Fibroblast of the conjunctiva (primary cell): ENCODE measurements around the gene PCMTD2.
"Not testable (repeated sequence)": the region's sequence is repeated elsewhere in the genome, so short reads cannot be mapped to it uniquely, and the experiment has no call there.

Experiments
- DNase-seq: peaks from one replicate; pipeline ENCODE4 v3.0.0-alpha.2; 2010; ENCODE audit warnings: low read depth

Gene PCMTD2

DNA sequence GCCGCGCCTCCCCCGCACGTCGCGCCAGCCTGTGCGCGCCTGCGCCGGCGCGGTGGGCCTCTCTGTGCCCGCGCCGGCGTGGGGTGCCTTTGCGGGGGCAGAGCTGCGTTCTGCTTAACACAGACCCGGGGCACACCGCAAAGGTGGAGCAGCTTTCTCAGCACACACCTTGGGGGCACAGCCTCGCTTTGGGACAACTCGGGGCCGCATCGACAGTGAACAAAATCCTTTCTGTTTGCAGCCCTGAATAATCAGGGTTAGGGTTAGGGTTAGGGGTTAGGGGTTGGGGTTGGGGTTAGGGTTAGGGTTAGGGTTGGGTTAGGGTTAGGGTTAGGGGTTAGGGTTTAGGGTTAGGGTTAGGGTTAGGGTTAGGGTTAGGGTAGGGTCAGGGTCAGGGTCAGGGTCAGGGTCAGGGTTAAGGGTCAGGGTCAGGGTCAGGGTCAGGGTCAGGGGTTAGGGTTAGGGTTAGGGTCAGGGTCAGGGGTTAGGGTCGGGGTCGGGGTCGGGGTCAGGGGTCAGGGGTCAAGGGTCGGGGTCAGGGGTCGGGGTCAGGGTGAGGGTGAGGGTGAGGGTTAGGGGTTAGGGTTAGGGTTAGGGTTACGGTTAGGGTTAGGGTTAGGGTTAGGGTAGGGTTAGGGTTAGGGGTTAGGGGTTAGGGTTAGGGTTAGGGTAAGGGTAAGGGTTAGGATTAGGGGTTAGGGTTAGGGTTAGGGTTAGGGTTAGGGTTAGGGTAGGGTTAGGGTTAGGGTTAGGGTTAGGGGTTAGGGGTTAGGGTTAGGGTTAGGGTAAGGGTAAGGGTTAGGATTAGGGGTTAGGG, 31.1 kb downstream of the PCMTD2 start:
- not testable (repeated sequence) for DNase-seq

DNA sequence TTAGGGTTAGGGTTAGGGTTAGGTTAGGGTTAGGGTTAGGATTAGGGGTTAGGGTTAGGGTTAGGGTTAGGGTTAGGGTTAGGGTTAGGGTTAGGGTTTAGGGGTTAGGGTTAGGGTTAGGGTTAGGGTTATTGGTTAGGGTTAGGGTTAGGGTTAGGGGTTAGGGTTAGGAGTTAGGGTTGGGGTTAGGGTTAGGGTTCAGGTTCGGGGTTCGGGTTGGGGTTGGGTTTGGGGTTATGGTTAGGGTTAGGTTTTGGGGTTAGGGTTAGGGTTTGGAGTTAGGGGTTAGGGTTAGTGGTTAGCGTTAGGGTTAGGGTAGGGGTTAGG, 31.7 kb downstream of the PCMTD2 start:
- DNase-seq = not testable (repeated sequence)

DNA sequence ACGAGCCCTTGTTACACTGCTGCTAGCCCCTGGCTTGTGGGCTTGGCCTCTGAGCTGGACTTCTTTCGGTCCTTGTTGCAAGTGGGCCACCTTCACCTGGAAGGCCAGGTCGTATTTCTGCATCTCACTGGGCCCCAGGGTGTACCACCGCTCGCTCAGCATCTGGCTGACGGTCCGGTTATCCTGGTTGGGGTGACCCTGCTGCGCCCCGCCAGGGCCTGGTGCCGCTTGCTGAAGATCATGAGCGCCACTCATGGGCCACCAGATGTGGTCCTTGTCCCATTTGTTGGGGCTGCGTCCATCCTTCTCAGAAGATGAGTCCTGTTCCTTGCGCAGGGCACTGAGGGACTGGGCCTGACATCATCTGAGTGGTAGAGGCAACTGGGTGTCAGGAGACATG, 36.6 kb downstream of the PCMTD2 start:
- DNase-seq = not testable (repeated sequence)

DNA sequence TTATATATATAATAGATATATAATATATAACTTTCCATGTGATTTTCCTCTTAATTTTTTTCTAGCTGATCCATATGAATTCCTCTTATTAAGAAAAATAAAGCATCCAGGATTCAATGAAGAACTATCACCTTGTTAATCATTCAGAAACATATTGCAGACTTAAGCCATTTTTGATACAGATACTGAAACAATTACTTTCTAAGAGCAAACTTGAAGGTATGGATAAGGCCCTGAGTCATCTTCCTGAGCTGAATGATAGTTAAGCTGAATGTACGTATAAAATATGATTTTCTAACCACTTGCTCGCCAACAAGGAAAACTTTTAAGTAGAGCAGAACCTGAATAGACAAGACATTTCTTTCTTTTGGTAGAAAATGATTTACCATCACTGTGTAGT, 47.5 kb downstream of the PCMTD2 start:
- DNase-seq = not testable (repeated sequence)

DNA sequence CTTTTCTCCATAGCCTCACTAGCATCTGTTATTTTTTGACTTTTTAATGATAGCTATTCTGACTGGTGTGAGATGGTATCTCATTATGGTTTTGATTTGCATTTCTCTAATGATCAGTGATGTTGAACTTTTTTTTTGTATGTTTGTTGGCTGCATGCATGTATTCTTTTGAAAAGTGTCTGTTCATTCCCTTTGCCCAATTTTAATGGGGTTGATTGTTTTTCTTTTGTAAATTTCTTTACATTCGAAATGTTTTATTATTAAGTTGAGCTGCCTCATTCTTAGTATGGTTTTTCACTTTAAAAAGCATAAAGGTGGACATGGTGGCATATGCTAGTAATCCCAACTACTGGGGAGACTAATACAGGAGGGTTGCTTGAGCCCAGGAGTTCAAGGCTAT, 58.2 kb downstream of the PCMTD2 start:
- DNase-seq = not testable (repeated sequence)

DNA sequence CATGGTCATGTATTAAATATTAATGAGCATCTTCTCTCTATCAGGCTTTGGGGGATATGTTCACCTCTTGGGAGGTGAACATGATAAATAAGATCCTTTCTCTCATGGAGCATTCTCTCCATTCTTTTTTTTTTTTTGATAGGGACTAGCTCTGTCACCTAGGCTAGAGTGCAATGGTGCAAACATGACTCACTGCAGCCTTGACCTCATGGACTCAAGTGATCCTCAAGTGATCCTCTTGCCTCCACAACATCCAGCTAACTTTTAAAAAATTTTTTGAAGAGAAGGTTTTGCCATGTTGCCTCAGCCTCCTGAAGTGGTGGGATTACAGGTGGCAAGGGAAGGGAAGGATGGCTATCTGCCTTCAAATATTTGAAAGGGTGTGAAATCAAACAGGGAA, 59.8 kb downstream of the PCMTD2 start:
- not testable (repeated sequence) for DNase-seq

DNA sequence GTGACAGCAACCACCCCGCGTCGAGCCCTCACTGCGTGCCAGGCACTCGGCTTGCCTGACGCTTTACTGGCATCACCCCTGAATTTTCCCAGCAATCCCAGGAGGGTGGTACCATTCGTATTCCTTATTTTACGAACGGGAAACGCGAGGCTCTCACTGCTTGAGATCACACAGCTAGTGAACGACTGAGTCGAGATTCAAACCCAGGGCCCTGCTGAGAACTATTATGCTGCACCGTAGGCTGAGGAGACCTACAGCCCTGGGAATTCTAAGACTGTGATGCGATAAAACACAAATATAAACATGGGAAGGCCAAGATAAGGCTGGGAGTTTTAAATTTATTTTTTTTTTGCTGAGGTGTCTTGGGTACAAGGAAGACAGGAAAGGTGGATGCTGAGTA, 60.3 kb downstream of the PCMTD2 start:
- not testable (repeated sequence) for DNase-seq

DNA sequence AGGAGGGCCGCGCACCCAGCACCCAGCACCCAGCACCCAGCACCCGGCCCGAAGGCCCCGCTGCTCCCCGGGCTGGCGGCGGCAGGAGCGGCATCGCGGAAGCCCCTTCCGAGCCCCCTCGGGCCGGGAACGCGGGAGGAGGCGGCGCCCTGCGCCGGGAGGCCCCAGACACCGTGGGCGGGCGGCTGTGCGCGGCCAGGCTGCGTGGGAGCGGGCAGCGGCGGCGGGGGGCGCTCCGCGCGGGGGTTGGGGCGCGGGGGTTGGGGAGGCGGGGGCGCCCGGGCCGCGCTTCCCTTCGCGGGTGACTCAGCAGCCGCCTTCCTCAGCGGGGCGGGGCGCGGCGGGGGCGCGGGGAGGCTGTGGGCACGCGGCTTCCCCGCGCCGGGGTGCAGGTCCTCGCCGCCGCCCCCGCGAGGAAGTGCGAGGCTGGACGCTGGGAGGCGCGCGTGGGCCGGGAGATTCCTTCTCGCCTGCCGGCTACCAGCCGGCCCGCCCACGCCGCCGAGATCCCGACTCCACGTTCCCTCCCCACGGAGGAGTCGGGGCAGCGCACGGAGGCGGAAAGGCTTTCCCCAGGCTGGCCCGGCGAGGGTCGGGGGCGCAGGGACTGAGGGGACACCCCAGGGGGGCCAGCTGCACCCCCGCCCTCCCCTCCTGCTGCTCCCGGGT, 61.0 kb downstream of the PCMTD2 start:
- not testable (repeated sequence) for DNase-seq

DNA sequence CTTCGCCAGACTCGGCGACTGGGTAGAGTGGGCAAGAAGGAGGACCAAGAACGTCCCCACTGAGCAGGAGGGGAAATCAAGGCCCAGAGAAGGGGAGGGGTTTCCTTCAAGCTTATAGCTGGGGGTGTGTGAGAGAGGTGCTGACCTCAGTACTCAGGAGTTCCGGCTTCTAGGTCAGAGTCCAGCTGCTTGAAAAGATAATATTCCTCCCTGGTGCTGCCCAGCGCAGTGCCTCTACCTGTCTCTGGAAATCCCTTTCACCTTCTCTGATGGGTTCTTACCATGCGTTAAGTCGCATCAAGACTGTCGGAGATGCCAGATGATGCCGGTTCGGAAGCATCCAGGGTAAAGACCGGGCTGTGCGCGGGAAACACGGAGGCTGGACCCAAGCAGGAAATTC, 61.8 kb downstream of the PCMTD2 start:
- DNase-seq = not testable (repeated sequence)

DNA sequence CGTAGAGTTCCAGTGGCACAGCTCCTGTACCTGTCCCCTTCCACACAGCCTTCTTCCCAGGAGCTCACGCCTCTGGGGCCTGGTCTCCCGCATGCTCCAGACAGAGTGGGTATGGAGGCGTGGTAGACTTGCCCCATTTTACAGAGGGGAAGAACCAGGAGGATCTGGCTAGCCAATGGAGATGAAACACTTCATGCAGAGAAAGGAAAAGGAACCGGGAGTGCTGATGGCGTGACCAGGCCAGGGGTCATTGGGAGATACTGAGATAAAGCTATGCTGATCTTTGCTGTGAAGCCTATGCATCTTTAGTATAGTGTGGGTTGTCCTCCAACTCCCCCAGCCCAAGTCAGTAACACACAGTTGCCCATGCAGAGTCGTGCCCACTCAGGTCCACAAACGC, 62.5 kb downstream of the PCMTD2 start:
- DNase-seq = not testable (repeated sequence)

DNA sequence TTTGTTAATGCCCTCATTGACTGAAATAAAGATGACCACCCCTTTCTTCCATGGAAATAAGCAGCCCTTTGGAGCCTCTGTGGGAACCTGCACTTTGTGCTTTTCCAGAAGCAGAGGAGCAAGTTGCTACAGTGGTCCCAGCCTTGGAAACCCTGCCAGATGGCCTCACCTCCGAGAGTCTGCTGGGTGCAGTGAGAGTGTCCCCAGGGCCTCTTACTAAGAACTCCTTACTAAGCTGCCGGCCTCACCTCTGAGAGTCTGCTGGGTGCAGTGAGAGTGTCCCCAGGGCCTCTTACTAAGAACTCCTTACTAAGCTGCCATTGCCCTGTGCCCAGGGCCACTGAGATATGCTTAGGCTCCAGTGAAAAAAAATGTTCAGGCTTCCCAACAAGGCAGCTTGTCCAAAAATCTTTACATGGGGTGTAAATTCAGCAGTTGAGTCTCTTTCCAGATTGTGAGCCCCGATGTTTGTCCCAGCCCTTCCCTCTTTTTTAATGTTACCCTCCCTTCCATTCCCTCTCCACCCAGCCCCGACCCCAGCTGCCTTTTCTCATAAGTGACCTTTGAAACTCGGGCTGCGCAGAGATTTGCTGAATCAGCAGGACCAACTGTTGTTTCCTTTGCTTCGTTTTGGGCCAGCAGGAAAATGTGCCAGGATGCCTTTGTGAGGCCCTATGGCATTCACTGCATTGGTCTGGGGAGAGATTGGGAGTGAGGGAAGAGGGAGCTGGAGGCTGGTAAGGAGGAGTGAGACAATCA, 66.7 kb downstream of the PCMTD2 start:
- DNase-seq = not testable (repeated sequence)
